RWPE2 (cell line): ENCODE results near the gene GDE1.

Experiments used
- ATAC-seq: fragments of 200-7000 bp; cut with Tn5 transposase; 3 replicates; pipeline ENCODE4 v1.9.1; 2021; ENCODE audit warnings: low read depth
- DNase-seq: peaks from one replicate; pipeline ENCODE4 v3.0.0-alpha.2; 2020; ENCODE audit warnings: low spot score
- H3K27ac ChIP-seq: fragments of 450-650 bp; 2 replicates; pipeline ENCODE4 v1.5.1; 2017; ENCODE audit warnings: mild to moderate bottlenecking; ENCODE audit not compliant: poor library complexity, severe bottlenecking
- H3K27me3 ChIP-seq: fragments of 250-450 bp; sonication (Bioruptor Pico); 2 replicates; pipeline ENCODE4 v1.5.1; 2021; ENCODE audit warnings: mild to moderate bottlenecking, moderate library complexity; ENCODE audit not compliant: insufficient read depth, poor library complexity, severe bottlenecking
- H3K36me3 ChIP-seq: fragments of 250-450 bp; sonication (Bioruptor Pico); 2 replicates; pipeline ENCODE4 v1.5.1; 2020; ENCODE audit warnings: low read depth, mild to moderate bottlenecking, moderate library complexity
- H3K4me1 ChIP-seq: fragments of 250-450 bp; sonication (Bioruptor Pico); 2 replicates; pipeline ENCODE4 v1.5.1; 2021; ENCODE audit warnings: mild to moderate bottlenecking, moderate library complexity; ENCODE audit not compliant: insufficient read depth, poor library complexity, severe bottlenecking
- H3K4me3 ChIP-seq: fragments of 250-450 bp; sonication (Bioruptor Pico); 2 replicates; pipeline ENCODE4 v1.5.1; 2021; ENCODE audit warnings: mild to moderate bottlenecking, moderate library complexity; ENCODE audit not compliant: severe bottlenecking
- H3K9me3 ChIP-seq: fragments of 250-450 bp; sonication (Bioruptor Pico); 2 replicates; pipeline ENCODE4 v1.5.1; 2021; ENCODE audit warnings: mild to moderate bottlenecking, moderate library complexity; ENCODE audit not compliant: severe bottlenecking
- TF ChIP-seq, protein P1 (sequence below): fragments of 450-650 bp; IDR thresholded peaks from one replicate; pipeline ENCODE4 v1.5.1; 2017; ENCODE audit warnings: mild to moderate bottlenecking, moderate library complexity; ENCODE audit not compliant: poor library complexity, severe bottlenecking

Gene GDE1

DNA sequence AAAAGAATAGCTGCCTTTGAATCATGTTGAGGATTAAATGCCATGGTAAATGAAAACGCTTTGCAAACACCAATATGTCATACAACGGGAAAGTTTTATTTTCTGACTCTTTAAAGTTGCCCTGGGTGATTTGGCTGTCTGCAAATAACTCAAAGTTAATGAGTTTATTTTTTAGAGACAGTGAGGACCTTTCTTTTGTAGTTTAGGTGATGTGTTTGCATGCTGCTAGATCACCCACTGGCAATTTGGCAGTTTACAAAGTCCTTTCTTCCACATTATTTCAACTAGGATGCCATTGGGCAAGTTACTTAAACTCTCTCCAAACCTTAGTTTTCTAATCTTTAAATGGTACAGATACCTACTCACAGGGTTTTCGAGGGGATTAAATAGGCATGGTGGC, 37.8 kb downstream of the GDE1 start:
- H3K27me3 ChIP-seq: no peaks in the 10 kb centered on the region
- no peak for DNase-seq
- H3K9me3 ChIP-seq: no peaks in the 10 kb centered on the region
- TF ChIP-seq, protein P1, sequence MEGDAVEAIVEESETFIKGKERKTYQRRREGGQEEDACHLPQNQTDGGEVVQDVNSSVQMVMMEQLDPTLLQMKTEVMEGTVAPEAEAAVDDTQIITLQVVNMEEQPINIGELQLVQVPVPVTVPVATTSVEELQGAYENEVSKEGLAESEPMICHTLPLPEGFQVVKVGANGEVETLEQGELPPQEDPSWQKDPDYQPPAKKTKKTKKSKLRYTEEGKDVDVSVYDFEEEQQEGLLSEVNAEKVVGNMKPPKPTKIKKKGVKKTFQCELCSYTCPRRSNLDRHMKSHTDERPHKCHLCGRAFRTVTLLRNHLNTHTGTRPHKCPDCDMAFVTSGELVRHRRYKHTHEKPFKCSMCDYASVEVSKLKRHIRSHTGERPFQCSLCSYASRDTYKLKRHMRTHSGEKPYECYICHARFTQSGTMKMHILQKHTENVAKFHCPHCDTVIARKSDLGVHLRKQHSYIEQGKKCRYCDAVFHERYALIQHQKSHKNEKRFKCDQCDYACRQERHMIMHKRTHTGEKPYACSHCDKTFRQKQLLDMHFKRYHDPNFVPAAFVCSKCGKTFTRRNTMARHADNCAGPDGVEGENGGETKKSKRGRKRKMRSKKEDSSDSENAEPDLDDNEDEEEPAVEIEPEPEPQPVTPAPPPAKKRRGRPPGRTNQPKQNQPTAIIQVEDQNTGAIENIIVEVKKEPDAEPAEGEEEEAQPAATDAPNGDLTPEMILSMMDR: no peak
- H3K4me3 ChIP-seq: no peak overlapping the region
- no peaks in the 10 kb centered on the region for H3K4me1 ChIP-seq
- no peak overlapping the region for H3K27ac ChIP-seq
- no peak for ATAC-seq
- H3K36me3 ChIP-seq: 0 out of 2 replicates have a peak, but pooled peaks cover 3% of the 10 kb centered on the region

DNA sequence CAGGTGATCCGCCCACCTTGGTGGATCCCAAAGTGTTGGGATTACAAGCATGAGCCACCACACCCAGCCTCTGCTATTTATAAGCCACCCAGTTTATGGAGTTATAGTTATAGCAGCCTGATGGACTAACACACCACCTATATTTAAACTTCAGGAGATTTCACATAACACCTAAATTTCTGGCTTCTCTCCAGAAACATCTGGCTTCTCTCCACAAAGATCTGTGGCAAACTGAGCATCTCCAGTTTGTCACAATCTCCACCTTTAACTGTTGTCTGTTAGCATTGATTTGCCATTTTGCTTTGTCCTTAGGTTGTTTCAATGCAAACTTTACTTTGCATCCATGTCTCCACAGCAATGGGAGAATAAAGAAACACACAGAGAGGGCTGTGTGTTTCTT, 39.6 kb downstream of the GDE1 start:
- ATAC-seq (no peak), DNase-seq (no peak)
- Histone ChIP-seq H3K4me3 (no peak overlapping the region), H3K9me3 (no peaks in the 10 kb centered on the region), H3K36me3 (0 out of 2 replicates have a peak, but pooled peaks cover 3% of the 10 kb centered on the region), H3K27me3 (no peaks in the 10 kb centered on the region), H3K4me1 (no peaks in the 10 kb centered on the region), H3K27ac (no peak overlapping the region)
- TF ChIP-seq, protein P1: no peak

DNA sequence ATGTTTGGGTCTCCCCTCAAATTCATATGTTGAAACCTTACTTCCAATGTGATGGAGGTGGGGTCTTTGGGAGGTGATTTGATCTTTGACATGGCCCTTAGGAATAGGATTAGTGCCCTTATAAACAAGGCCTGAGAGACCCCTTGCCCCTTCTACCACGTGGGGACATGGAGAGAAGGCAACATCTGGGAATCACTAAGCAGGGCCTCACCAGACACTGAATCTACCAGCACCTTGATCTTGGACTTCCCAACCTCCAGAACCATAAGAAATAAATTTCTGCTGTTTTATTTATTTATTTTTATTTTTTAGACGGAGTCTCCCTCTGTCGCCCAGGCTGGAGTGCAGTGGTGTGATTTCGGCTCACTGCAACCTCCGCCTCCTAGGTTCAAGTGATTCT, 40.1 kb downstream of the GDE1 start:
- TF ChIP-seq, protein P1: no peak
- Histone ChIP-seq H3K27ac (no peak overlapping the region), H3K27me3 (no peaks in the 10 kb centered on the region), H3K9me3 (no peaks in the 10 kb centered on the region), H3K4me1 (no peaks in the 10 kb centered on the region), H3K4me3 (no peak overlapping the region), H3K36me3 (0 out of 2 replicates have a peak, but pooled peaks cover 3% of the 10 kb centered on the region)
- DNase-seq (no peak), ATAC-seq (no peak)

DNA sequence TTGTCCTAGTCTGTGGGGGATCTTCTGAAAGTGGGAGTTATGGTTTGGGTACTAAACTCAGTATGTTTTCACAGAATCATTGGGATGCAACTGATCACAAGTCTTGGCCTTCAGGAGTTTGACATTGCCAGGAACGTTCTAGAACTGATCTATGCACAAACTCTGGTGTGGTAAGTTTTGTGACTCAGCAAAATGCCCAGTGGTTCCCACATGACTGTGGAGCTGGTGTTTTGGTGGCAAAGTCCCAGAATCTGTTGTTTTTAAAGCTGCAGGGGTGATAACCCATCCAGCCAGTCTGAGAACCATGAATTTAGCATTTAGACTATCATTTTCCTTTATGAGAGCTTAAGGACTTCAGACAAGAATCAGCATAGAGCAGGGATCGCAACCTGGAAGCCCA, 40.6 kb downstream of the GDE1 start:
- Histone ChIP-seq H3K4me1 (no peaks in the 10 kb centered on the region), H3K27me3 (no peaks in the 10 kb centered on the region), H3K9me3 (no peaks in the 10 kb centered on the region), H3K36me3 (0 out of 2 replicates have a peak, but pooled peaks cover 3% of the 10 kb centered on the region), H3K4me3 (no peak overlapping the region), H3K27ac (no peak overlapping the region)
- DNase-seq (no peak), ATAC-seq (no peak)
- TF ChIP-seq, protein P1: no peak

DNA sequence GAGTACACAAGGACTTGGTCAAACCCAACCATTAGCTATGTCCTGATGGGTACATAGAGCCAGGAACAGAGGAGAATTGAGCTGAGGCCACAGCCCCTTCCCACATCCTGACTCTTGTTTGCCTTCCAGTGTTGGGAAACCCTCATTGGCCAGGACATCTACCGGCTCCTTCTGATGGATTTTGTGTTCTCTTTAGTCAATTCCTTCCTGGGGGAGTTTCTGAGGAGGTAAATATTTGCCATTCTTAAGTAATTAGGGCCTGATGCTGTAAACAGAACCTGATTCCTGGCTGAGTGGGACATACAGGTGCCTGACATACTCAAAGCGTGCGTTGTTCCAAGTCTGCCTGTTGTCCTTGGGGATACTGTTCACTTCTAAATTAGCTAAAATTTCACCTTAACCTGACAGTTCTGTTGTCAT, 42.6 kb downstream of the GDE1 start:
- ATAC-seq (no peak), DNase-seq (no peak)
- Histone ChIP-seq H3K36me3 (0 out of 2 replicates have a peak, but pooled peaks cover 3% of the 10 kb centered on the region), H3K4me1 (no peaks in the 10 kb centered on the region), H3K9me3 (no peaks in the 10 kb centered on the region), H3K27ac (no peak overlapping the region), H3K4me3 (no peak overlapping the region), H3K27me3 (no peaks in the 10 kb centered on the region)
- TF ChIP-seq, protein P1: no peak
